Trophoblast cell (in vitro differentiated cells and primary cell): ENCODE data around the gene MUC22.

ENCODE experiments used
- DNase-seq, 2 donors: peaks; one replicate each; pipeline ENCODE4 v3.0.0-alpha.2; 2016
- H2AFZ ChIP-seq: 2 replicates; pipeline ENCODE4 v1.6.1; 2013; ENCODE audit warnings: low read length, moderate library complexity, mild to moderate bottlenecking; ENCODE audit not compliant: insufficient read depth, poor library complexity
- H2AK5ac ChIP-seq: 2 replicates; pipeline ENCODE4 v1.6.1; 2013; ENCODE audit warnings: mild to moderate bottlenecking, low read length
- H2BK120ac ChIP-seq: 2 replicates; pipeline ENCODE4 v1.6.1; 2013; ENCODE audit warnings: low read length, mild to moderate bottlenecking, moderate library complexity; ENCODE audit not compliant: insufficient read depth, poor library complexity
- H2BK12ac ChIP-seq: 2 replicates; pipeline ENCODE4 v1.6.1; 2013; ENCODE audit warnings: mild to moderate bottlenecking, low read length, moderate library complexity
- H2BK5ac ChIP-seq: 2 replicates; pipeline ENCODE4 v1.6.1; 2013; ENCODE audit warnings: low read length, low read depth, moderate library complexity, mild to moderate bottlenecking; ENCODE audit not compliant: poor library complexity
- H3K14ac ChIP-seq: 2 replicates; pipeline ENCODE4 v1.6.1; 2013; ENCODE audit warnings: mild to moderate bottlenecking, low read length
- H3K18ac ChIP-seq: 2 replicates; pipeline ENCODE4 v1.6.1; 2013; ENCODE audit warnings: mild to moderate bottlenecking, low read length
- H3K23ac ChIP-seq: 2 replicates; pipeline ENCODE4 v1.6.1; 2013; ENCODE audit warnings: low read length
- H3K27ac ChIP-seq: 2 replicates; pipeline ENCODE4 v1.5.1; 2013; ENCODE audit warnings: low read depth, mild to moderate bottlenecking, inconsistent platforms, low read length, moderate library complexity
- H3K27me3 ChIP-seq: 2 replicates; pipeline ENCODE4 v1.6.1; 2013; ENCODE audit warnings: inconsistent platforms, mild to moderate bottlenecking, low read length, moderate library complexity; ENCODE audit not compliant: insufficient read depth
- H3K36me3 ChIP-seq, 2 experiments: 1 replicate in 1 of 2; 2 replicates in 1 of 2; pipeline ENCODE4 v1.6.1; 2013; ENCODE audit warnings: low read length in 2 of 2, mild to moderate bottlenecking in 2 of 2, moderate library complexity in 1 of 2; ENCODE audit not compliant: insufficient read depth in 2 of 2, control insufficient read depth in 1 of 2
- H3K4ac ChIP-seq: 2 replicates; pipeline ENCODE4 v1.6.1; 2013; ENCODE audit warnings: low read depth, mild to moderate bottlenecking, low read length, moderate library complexity
- H3K4me1 ChIP-seq, 2 experiments: 1 replicate in 1 of 2; 2 replicates in 1 of 2; pipeline ENCODE4 v1.6.1; 2013; ENCODE audit warnings: low read length in 2 of 2, mild to moderate bottlenecking in 2 of 2, moderate library complexity in 1 of 2; ENCODE audit not compliant: insufficient read depth in 2 of 2, control insufficient read depth in 1 of 2
- H3K4me2 ChIP-seq: 2 replicates; pipeline ENCODE4 v1.6.1; 2013; ENCODE audit warnings: inconsistent platforms, mild to moderate bottlenecking, low read length, moderate library complexity
- H3K4me3 ChIP-seq: 2 replicates; pipeline ENCODE4 v1.5.1; 2013; ENCODE audit warnings: mild to moderate bottlenecking, low read depth, low read length, inconsistent platforms
- H3K79me1 ChIP-seq: one replicate; pipeline ENCODE4 v1.6.1; 2013; ENCODE audit warnings: low read length
- H3K79me2 ChIP-seq: 2 replicates; pipeline ENCODE4 v1.6.1; 2013; ENCODE audit warnings: low read length, mild to moderate bottlenecking; ENCODE audit not compliant: control insufficient read depth, insufficient read depth, poor library complexity
- H3K9ac ChIP-seq: 2 replicates; pipeline ENCODE4 v1.6.1; 2013; ENCODE audit warnings: mild to moderate bottlenecking, low read length
- H3K9me3 ChIP-seq: 2 replicates; pipeline ENCODE4 v1.6.1; 2013; ENCODE audit warnings: low read depth, mild to moderate bottlenecking, control low read depth, inconsistent platforms, low read length; ENCODE audit not compliant: insufficient read depth
- H4K12ac ChIP-seq: 2 replicates; pipeline ENCODE4 v1.6.1; 2013; ENCODE audit warnings: low read depth, mild to moderate bottlenecking, low read length, moderate library complexity
- H4K8ac ChIP-seq: 2 replicates; pipeline ENCODE4 v1.6.1; 2013; ENCODE audit warnings: low read depth, mild to moderate bottlenecking, low read length, moderate library complexity
- H4K91ac ChIP-seq: one replicate; pipeline ENCODE4 v1.6.1; 2013; ENCODE audit warnings: low read depth, mild to moderate bottlenecking, low read length, moderate library complexity
- WGBS: extraction: QIAGEN DNeasy Blood & Tissue Kit; methylation state at CpG from one replicate; pipeline ENCODE4 v1.1.7; 2013; ENCODE audit warnings: missing lambda C conversion rate; ENCODE audit not compliant: insufficient read length, insufficient coverage; ENCODE audit errors: extremely low coverage; 5-methylcytosine and 5-hydroxymethylcytosine counted together

The MUC22 gene

GRCh38 chr6:30970946-30971345 is 39.3 kb upstream of the MUC22 start:
- no peak overlapping the region for H3K9ac ChIP-seq
- WGBS, result no CpG with 5 or more reads among the region's 5 CpGs
- H2BK120ac ChIP-seq, result no peak overlapping the region
- H4K8ac ChIP-seq, result no peak overlapping the region
- H3K18ac ChIP-seq, result no peak overlapping the region
- H4K91ac ChIP-seq, result no peak overlapping the region
- H3K4ac ChIP-seq, result no peak overlapping the region
- no peak overlapping the region for H3K14ac ChIP-seq
- no peaks in the 10 kb centered on the region for H3K79me2 ChIP-seq
- H2AK5ac ChIP-seq, result no peak overlapping the region
- H2AFZ ChIP-seq, result no peak overlapping the region
- H3K4me1 ChIP-seq, result no peaks in the 10 kb centered on the region
- no peaks in the 10 kb centered on the region for H3K36me3 ChIP-seq
- no peak overlapping the region for H2BK5ac ChIP-seq
- no peak overlapping the region for H3K4me2 ChIP-seq
- H4K12ac ChIP-seq, result no peak overlapping the region
- H3K23ac ChIP-seq, result no peak overlapping the region
- no peaks in the 10 kb centered on the region for H3K79me1 ChIP-seq
- H2BK12ac ChIP-seq, result no peak overlapping the region
- H3K27me3 ChIP-seq, result no peaks in the 10 kb centered on the region
- H3K27ac ChIP-seq, result no peak overlapping the region
- H3K9me3 ChIP-seq, result peaks cover 2% of the 10 kb centered on the region
- no peak for DNase-seq
- no peak overlapping the region for H3K4me3 ChIP-seq

GRCh38 chr6:30972816-30973215 is 37.5 kb upstream of the MUC22 start:
- no peak overlapping the region for H2AFZ ChIP-seq

GRCh38 chr6:30974490-30975252 is 35.6 kb upstream of the MUC22 start:
- H2BK120ac ChIP-seq, result no peak overlapping the region
- H4K91ac ChIP-seq, result no peak overlapping the region
- H3K36me3 ChIP-seq, result no peaks in the 10 kb centered on the region
- H2BK12ac ChIP-seq, result no peak overlapping the region
- no peak for DNase-seq
- H3K18ac ChIP-seq, result no peak overlapping the region
- H3K27ac ChIP-seq, result no peak overlapping the region
- no peak overlapping the region for H3K9ac ChIP-seq
- H3K4me1 ChIP-seq, result no peaks in the 10 kb centered on the region
- H4K8ac ChIP-seq, result no peak overlapping the region
- no peaks in the 10 kb centered on the region for H3K79me2 ChIP-seq
- H3K4ac ChIP-seq, result no peak overlapping the region
- no peak overlapping the region for H2BK5ac ChIP-seq
- peaks cover 2% of the 10 kb centered on the region for H3K9me3 ChIP-seq
- no peak overlapping the region for H3K4me3 ChIP-seq
- WGBS, result no CpG with 5 or more reads among the region's 4 CpGs
- H3K27me3 ChIP-seq, result no peaks in the 10 kb centered on the region
- no peak overlapping the region for H4K12ac ChIP-seq
- H3K4me2 ChIP-seq, result no peak overlapping the region
- H3K23ac ChIP-seq, result no peak overlapping the region
- no peak overlapping the region for H2AK5ac ChIP-seq
- H3K14ac ChIP-seq, result no peak overlapping the region
- H2AFZ ChIP-seq, result no peak overlapping the region
- H3K79me1 ChIP-seq, result no peaks in the 10 kb centered on the region

More at GRCh38 chr6:30972816-30973215, 37.5 kb upstream of the MUC22 start:
- no peak overlapping the region for H2AK5ac ChIP-seq
- H3K4ac ChIP-seq, result no peak overlapping the region
- H2BK12ac ChIP-seq, result no peak overlapping the region
- H2BK120ac ChIP-seq, result no peak overlapping the region
- H4K12ac ChIP-seq, result no peak overlapping the region
- no peaks in the 10 kb centered on the region for H3K4me1 ChIP-seq
- no peak overlapping the region for H3K27ac ChIP-seq
- no CpG with 5 or more reads among the region's 4 CpGs for WGBS
- peak in 1 of 2 donors; percentile 10 for DNase-seq
- H4K8ac ChIP-seq, result no peak overlapping the region
- no peak overlapping the region for H3K23ac ChIP-seq
- no peaks in the 10 kb centered on the region for H3K36me3 ChIP-seq
- no peak overlapping the region for H3K4me3 ChIP-seq
- H3K27me3 ChIP-seq, result no peaks in the 10 kb centered on the region
- no peak overlapping the region for H3K18ac ChIP-seq
- no peaks in the 10 kb centered on the region for H3K79me2 ChIP-seq
- H3K79me1 ChIP-seq, result no peaks in the 10 kb centered on the region
- H3K14ac ChIP-seq, result no peak overlapping the region
- H3K4me2 ChIP-seq, result no peak overlapping the region
- no peak overlapping the region for H2BK5ac ChIP-seq
- H3K9ac ChIP-seq, result no peak overlapping the region
- H3K9me3 ChIP-seq, result peaks cover 2% of the 10 kb centered on the region
- H4K91ac ChIP-seq, result no peak overlapping the region

GRCh38 chr6:30979141-30979540 is 31.1 kb upstream of the MUC22 start:
- Histone ChIP-seq H4K12ac (no peak overlapping the region), H3K4ac (no peak overlapping the region), H3K4me2 (no peak overlapping the region), H2BK120ac (no peak overlapping the region), H3K79me1 (no peaks in the 10 kb centered on the region), H3K36me3 (no peaks in the 10 kb centered on the region), H4K8ac (no peak overlapping the region), H3K4me3 (no peak overlapping the region), H2AK5ac (no peak overlapping the region), H3K23ac (no peak overlapping the region), H3K4me1 (peaks cover 2 to 5% of the 10 kb centered on the region in 2 experiments), H3K18ac (no peak overlapping the region), H2BK5ac (no peak overlapping the region), H3K27ac (no peak overlapping the region), H2AFZ (no peak overlapping the region), H3K79me2 (no peaks in the 10 kb centered on the region), H3K9me3 (no peaks in the 10 kb centered on the region), H2BK12ac (no peak overlapping the region), H3K9ac (no peak overlapping the region), H3K14ac (no peak overlapping the region), H4K91ac (no peak overlapping the region), H3K27me3 (no peaks in the 10 kb centered on the region)
- WGBS, result no CpG with 5 or more reads among the region's 1 CpG
- no peak for DNase-seq
